Keratinocyte (primary cell): Measurements from ENCODE around the gene TBC1D12. TPM values are rescaled to one million over a fixed set of nuclear protein-coding genes. Genes with fewer than 3 reads are reported as not detected.

ENCODE experiments used
- DNase-seq: peaks from one replicate; pipeline ENCODE4 v3.0.0-alpha.2; 2011; ENCODE audit warnings: low read depth, missing footprints, low spot score
- FAIRE-seq: peaks from 2 replicates; lab custom pipeline; 2011; peaks lifted over from hg19 to GRCh38; lab: Jason Lieb, UNC
- H2AFZ ChIP-seq: 2 replicates; pipeline ENCODE4 v1.6.0; 2012; ENCODE audit warnings: low read length, control low read depth, inconsistent platforms; ENCODE audit not compliant: control insufficient read depth
- H3K27ac ChIP-seq: 2 replicates; pipeline ENCODE4 v1.5.1; 2011; ENCODE audit warnings: low read length; ENCODE audit not compliant: control insufficient read depth, insufficient read depth
- H3K27me3 ChIP-seq: 3 replicates; pipeline ENCODE4 v1.6.0; 2011; ENCODE audit warnings: low read length; ENCODE audit not compliant: control insufficient read depth, insufficient read depth; ENCODE audit errors: extremely low read depth
- H3K36me3 ChIP-seq, 2 experiments: 2 replicates in 1 of 2; 3 replicates in 1 of 2; pipeline ENCODE4 v1.5.1; 2011; ENCODE audit warnings: low read length in 2 of 2, mild to moderate bottlenecking in 1 of 2; ENCODE audit not compliant: control insufficient read depth in 2 of 2, insufficient read depth in 2 of 2; ENCODE audit errors: extremely low read depth in 1 of 2
- H3K4me1 ChIP-seq: 3 replicates; pipeline ENCODE4 v1.5.1; 2011; ENCODE audit warnings: low read length; ENCODE audit not compliant: control insufficient read depth, insufficient read depth; ENCODE audit errors: extremely low read depth
- H3K4me2 ChIP-seq: 3 replicates; pipeline ENCODE4 v1.6.0; 2011; ENCODE audit warnings: low read depth, low read length; ENCODE audit not compliant: control insufficient read depth, insufficient read depth; ENCODE audit errors: extremely low read depth
- H3K4me3 ChIP-seq, 3 experiments: fragments of 200-600 bp in 1 of 3; sonication (generic) in 1 of 3; 2 replicates in 2 of 3; 3 replicates in 1 of 3; pipeline ENCODE4 v1.5.1; 2011 to 2016; ENCODE audit warnings: low read length in 3 of 3, mild to moderate bottlenecking in 3 of 3, control low read depth in 2 of 3, inconsistent platforms in 1 of 3, low read depth in 1 of 3, mixed read lengths in 1 of 3, mixed run types in 1 of 3, moderate library complexity in 1 of 3; ENCODE audit not compliant: control insufficient read depth in 2 of 3, insufficient read depth in 2 of 3; ENCODE audit errors: extremely low read depth in 1 of 3
- H3K79me2 ChIP-seq: 2 replicates; pipeline ENCODE4 v1.6.0; 2012; ENCODE audit warnings: low read length; ENCODE audit not compliant: control insufficient read depth, insufficient read depth
- H3K9ac ChIP-seq: 3 replicates; pipeline ENCODE4 v1.6.0; 2011; ENCODE audit warnings: low read length; ENCODE audit not compliant: control insufficient read depth, insufficient read depth; ENCODE audit errors: extremely low read depth
- H3K9me1 ChIP-seq: 3 replicates; pipeline ENCODE4 v1.6.0; 2011; ENCODE audit warnings: low read length; ENCODE audit not compliant: control insufficient read depth, insufficient read depth; ENCODE audit errors: extremely low read depth
- H3K9me3 ChIP-seq: 2 replicates; pipeline ENCODE4 v1.5.1; 2012; ENCODE audit warnings: low read depth, low read length; ENCODE audit not compliant: control insufficient read depth
- H4K20me1 ChIP-seq: 3 replicates; pipeline ENCODE4 v1.6.0; 2011; ENCODE audit warnings: low read length; ENCODE audit not compliant: control insufficient read depth, insufficient read depth; ENCODE audit errors: extremely low read depth
- EZH2 ChIP-seq: IDR thresholded peaks from one replicate; pipeline ENCODE4 v1.6.1; 2012; ENCODE audit warnings: inconsistent platforms, mild to moderate bottlenecking, low read length, moderate library complexity
- dilution Hi-C: fragments of 300-500 bp; cut with MboI; formaldehyde crosslinking; loops from one replicate; pipeline ENCODE4 v1.7.0; 2020; ENCODE audit warnings: low sequenced_read_pairs; ENCODE audit not compliant: extremely low pct_ligation_motif_present
- polyA plus RNA-seq, 5 experiments: library from polyadenylated mRNA; depleted of rRNA in 3 of 5; stranded (reverse) in 3 of 5; stranded (forward) in 1 of 5; unstranded in 1 of 5; fragments of >200 nt; gene quantifications; 1 replicate in 1 of 5; 2 replicates in 3 of 5; 3 replicates in 1 of 5; pipeline versions ENCODE4 v1.2.1 to v1.2.3, GENCODE V29; 2011 to 2012; ENCODE audit warnings: missing spikeins in 2 of 5, low read depth in 1 of 5, low replicate concordance in 1 of 5
- TF ChIP-seq, protein P1 (sequence below), 3 experiments: IDR thresholded peaks in 1 of 3; conservative IDR thresholded peaks in 1 of 3; optimal IDR thresholded peaks in 1 of 3; 2 replicates in 2 of 3; 3 replicates in 1 of 3; pipeline versions ENCODE3 to v1.5.1; 2011; ENCODE audit warnings: low read length in 3 of 3, mild to moderate bottlenecking in 3 of 3, moderate library complexity in 2 of 3, control low read depth in 1 of 3, inconsistent platforms in 1 of 3; ENCODE audit not compliant: insufficient read depth in 2 of 3; ENCODE audit errors: extremely low read depth in 1 of 3

TBC1D12 gene
- polyA plus RNA-seq, 1 donor (not counting 4 experiments of a cell fraction or from before 2014, with no cell fraction given), result 7.0 TPM

DNA sequence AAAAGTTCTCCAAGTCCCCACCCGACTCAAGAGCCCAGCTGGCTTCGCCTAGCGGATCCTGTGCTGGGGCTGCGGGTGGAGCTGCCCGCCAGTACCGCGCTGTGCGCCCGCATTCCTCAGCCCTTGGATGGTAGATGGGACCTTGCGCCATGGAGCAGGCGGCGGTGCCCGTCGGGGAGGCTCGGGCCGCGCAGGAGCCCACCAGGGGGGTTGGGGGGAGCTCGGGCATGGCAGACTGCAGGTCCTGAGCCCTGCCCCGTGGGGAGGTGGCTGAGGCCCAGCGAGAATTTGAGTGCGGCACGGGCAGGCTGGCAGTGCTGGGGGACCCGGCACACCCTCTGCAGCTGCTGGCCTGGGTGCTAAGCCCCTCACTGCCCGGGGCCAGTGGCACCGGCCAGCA lies 57.0 kb downstream of the TBC1D12 start:
- Histone ChIP-seq H3K27ac (no peak overlapping the region), H3K9me1 (no peaks in the 10 kb centered on the region), H3K9ac (no peak overlapping the region), H3K4me3 (no peak overlapping the region), H3K9me3 (no peaks in the 10 kb centered on the region), H3K27me3 (no peaks in the 10 kb centered on the region), H3K4me1 (no peaks in the 10 kb centered on the region), H2AFZ (no peak overlapping the region), H3K36me3 (peaks cover 0 to 2% of the 10 kb centered on the region in 2 experiments), H3K79me2 (no peaks in the 10 kb centered on the region), H3K4me2 (no peak overlapping the region), H4K20me1 (no peaks in the 10 kb centered on the region)
- DNase-seq (no peak), FAIRE-seq (no peak)
- TF ChIP-seq EZH2, result no peak
- TF ChIP-seq, protein P1, sequence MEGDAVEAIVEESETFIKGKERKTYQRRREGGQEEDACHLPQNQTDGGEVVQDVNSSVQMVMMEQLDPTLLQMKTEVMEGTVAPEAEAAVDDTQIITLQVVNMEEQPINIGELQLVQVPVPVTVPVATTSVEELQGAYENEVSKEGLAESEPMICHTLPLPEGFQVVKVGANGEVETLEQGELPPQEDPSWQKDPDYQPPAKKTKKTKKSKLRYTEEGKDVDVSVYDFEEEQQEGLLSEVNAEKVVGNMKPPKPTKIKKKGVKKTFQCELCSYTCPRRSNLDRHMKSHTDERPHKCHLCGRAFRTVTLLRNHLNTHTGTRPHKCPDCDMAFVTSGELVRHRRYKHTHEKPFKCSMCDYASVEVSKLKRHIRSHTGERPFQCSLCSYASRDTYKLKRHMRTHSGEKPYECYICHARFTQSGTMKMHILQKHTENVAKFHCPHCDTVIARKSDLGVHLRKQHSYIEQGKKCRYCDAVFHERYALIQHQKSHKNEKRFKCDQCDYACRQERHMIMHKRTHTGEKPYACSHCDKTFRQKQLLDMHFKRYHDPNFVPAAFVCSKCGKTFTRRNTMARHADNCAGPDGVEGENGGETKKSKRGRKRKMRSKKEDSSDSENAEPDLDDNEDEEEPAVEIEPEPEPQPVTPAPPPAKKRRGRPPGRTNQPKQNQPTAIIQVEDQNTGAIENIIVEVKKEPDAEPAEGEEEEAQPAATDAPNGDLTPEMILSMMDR (optimal IDR thresholded peaks at IDR 0.05 in 1 of 3, IDR thresholded peaks at IDR 0.05 in 1 of 3, conservative IDR thresholded peaks at IDR 0.05 in 1 of 3; ENCODE audit: extremely low read depth in 1 of 3, insufficient read depth in 2 of 3, low read length in 3 of 3), result no peak
- dilution Hi-C loops, result no loop called here

DNA sequence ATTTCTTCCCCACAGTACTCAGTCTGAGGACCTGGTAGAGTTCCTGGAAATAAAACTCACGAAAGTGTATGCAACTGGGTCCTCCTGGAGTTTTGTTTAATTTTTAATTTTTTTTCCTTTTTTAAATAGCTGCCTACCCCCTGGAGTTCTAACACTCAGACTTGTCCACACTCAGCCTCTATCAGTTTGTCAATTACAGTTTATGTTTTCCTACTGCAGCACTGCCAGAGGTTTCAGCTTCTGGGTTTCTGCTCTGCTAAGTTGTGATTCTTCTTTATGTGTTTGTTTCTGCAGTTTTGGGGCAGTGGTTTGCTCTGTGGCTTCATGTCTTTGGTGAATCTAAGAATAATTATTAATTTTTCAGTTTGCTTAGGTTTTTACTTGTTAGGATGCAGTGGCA lies 59.2 kb downstream of the TBC1D12 start:
- no peaks in the 10 kb centered on the region for H3K9me1 ChIP-seq
- H3K9ac ChIP-seq, result no peak overlapping the region
- H3K27ac ChIP-seq, result no peak overlapping the region
- H3K36me3 ChIP-seq, result peaks cover 0 to 2% of the 10 kb centered on the region in 2 experiments
- FAIRE-seq (no peak), DNase-seq (no peak)
- no peaks in the 10 kb centered on the region for H3K9me3 ChIP-seq
- dilution Hi-C loops, result no loop called here
- TF ChIP-seq EZH2, result no peak
- TF ChIP-seq, protein P1 (optimal IDR thresholded peaks at IDR 0.05 in 1 of 3, IDR thresholded peaks at IDR 0.05 in 1 of 3, conservative IDR thresholded peaks at IDR 0.05 in 1 of 3; ENCODE audit: extremely low read depth in 1 of 3, insufficient read depth in 2 of 3, low read length in 3 of 3), result no peak
- no peaks in the 10 kb centered on the region for H3K79me2 ChIP-seq
- no peak overlapping the region for H3K4me3 ChIP-seq
- no peak overlapping the region for H2AFZ ChIP-seq
- no peaks in the 10 kb centered on the region for H3K27me3 ChIP-seq
- H3K4me2 ChIP-seq, result no peak overlapping the region
- no peaks in the 10 kb centered on the region for H3K4me1 ChIP-seq
- no peaks in the 10 kb centered on the region for H4K20me1 ChIP-seq
